ENCODE measurements around the gene CDKL1.

- TF ChIP-seq, protein P1, sequence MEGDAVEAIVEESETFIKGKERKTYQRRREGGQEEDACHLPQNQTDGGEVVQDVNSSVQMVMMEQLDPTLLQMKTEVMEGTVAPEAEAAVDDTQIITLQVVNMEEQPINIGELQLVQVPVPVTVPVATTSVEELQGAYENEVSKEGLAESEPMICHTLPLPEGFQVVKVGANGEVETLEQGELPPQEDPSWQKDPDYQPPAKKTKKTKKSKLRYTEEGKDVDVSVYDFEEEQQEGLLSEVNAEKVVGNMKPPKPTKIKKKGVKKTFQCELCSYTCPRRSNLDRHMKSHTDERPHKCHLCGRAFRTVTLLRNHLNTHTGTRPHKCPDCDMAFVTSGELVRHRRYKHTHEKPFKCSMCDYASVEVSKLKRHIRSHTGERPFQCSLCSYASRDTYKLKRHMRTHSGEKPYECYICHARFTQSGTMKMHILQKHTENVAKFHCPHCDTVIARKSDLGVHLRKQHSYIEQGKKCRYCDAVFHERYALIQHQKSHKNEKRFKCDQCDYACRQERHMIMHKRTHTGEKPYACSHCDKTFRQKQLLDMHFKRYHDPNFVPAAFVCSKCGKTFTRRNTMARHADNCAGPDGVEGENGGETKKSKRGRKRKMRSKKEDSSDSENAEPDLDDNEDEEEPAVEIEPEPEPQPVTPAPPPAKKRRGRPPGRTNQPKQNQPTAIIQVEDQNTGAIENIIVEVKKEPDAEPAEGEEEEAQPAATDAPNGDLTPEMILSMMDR (conservative IDR thresholded peaks at IDR 0.05; ENCODE audit: low read depth, low read length) = no peak
- TF ChIP-seq EZH2 (IDR thresholded peaks at IDR 0.05; ENCODE audit: borderline replicate concordance, low read depth, low read length, poor library complexity, severe bottlenecking) = no peak
Observed at GRCh38 chr14:50402965-50403364, 6.3 kb upstream of the CDKL1 start.
